ENCODE results near the gene EIF3D. TPM values are rescaled to one million over a fixed set of nuclear protein-coding genes. Genes with fewer than 3 reads are reported as not detected.

Gene EIF3D
- total RNA-seq, 1 donor from 2014 or later = 150 TPM

DNA sequence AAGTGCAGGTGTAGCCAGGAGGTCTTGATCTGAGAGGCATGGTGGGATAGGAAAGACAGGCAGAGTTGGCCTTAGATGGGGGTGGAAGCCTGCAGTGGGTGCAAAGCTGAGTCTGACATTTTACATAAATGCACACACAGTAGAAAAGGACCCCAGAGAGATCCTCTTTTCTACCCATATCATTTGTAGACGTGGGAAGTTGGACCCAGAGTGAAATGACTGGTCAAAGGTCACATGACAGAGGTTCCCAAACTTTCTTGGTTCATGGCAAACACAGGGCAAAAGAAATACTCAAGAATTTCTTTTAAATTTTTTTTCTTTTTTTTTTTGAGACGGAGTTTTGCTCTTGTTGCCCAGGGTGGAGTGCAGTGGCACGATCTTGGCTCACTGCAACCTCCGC is 16.0 kb downstream of the EIF3D start:
- no peak overlapping the region for H3K4me3 Mint-ChIP-seq (ENCODE audit: unreplicated experiment)
- H3K27me3 Mint-ChIP-seq (ENCODE audit: unreplicated experiment) = no peaks in the 10 kb centered on the region
- TF ChIP-seq, protein P1, sequence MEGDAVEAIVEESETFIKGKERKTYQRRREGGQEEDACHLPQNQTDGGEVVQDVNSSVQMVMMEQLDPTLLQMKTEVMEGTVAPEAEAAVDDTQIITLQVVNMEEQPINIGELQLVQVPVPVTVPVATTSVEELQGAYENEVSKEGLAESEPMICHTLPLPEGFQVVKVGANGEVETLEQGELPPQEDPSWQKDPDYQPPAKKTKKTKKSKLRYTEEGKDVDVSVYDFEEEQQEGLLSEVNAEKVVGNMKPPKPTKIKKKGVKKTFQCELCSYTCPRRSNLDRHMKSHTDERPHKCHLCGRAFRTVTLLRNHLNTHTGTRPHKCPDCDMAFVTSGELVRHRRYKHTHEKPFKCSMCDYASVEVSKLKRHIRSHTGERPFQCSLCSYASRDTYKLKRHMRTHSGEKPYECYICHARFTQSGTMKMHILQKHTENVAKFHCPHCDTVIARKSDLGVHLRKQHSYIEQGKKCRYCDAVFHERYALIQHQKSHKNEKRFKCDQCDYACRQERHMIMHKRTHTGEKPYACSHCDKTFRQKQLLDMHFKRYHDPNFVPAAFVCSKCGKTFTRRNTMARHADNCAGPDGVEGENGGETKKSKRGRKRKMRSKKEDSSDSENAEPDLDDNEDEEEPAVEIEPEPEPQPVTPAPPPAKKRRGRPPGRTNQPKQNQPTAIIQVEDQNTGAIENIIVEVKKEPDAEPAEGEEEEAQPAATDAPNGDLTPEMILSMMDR (IDR thresholded peaks at IDR 0.05) = no peak
- H3K9me3 Mint-ChIP-seq (ENCODE audit: unreplicated experiment) = no peaks in the 10 kb centered on the region
- no peak overlapping the region for H3K27ac Mint-ChIP-seq (ENCODE audit: unreplicated experiment)
- H3K36me3 Mint-ChIP-seq (ENCODE audit: unreplicated experiment) = peaks cover 55% of the 10 kb centered on the region
- no peaks in the 10 kb centered on the region for H3K4me1 Mint-ChIP-seq (ENCODE audit: unreplicated experiment)
- no peak for DNase-seq (ENCODE audit: extremely low spot score, unreplicated experiment)

DNA sequence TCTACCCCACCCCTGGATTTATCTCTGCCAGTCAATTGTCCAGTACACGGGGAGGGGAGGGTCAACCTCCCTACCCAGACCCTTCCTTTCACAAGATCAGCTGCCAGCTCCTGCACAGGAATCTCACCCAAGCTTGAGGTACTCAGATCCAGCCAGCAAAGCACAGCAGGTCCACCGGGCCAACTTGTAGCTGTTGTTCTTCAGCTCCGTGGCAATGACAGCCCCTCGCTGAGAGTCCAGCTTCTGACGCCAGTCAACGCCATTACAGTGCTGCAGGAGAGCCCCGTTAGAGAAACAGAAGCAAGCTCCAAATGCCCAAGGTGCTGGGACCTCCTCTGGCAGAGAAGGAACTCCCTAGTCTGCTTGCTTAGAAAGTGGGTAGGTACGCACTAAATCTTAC is 16.6 kb downstream of the EIF3D start:
- DNase-seq (ENCODE audit: extremely low spot score, unreplicated experiment) = no peak
- no peak overlapping the region for H3K27ac Mint-ChIP-seq (ENCODE audit: unreplicated experiment)
- H3K9me3 Mint-ChIP-seq (ENCODE audit: unreplicated experiment) = no peaks in the 10 kb centered on the region
- peaks cover 4% of the 10 kb centered on the region for H3K4me1 Mint-ChIP-seq (ENCODE audit: unreplicated experiment)
- TF ChIP-seq, protein P1 (IDR thresholded peaks at IDR 0.05) = no peak
- H3K4me3 Mint-ChIP-seq (ENCODE audit: unreplicated experiment) = no peak overlapping the region
- H3K27me3 Mint-ChIP-seq (ENCODE audit: unreplicated experiment) = no peaks in the 10 kb centered on the region
- peaks cover 53% of the 10 kb centered on the region for H3K36me3 Mint-ChIP-seq (ENCODE audit: unreplicated experiment)

DNA sequence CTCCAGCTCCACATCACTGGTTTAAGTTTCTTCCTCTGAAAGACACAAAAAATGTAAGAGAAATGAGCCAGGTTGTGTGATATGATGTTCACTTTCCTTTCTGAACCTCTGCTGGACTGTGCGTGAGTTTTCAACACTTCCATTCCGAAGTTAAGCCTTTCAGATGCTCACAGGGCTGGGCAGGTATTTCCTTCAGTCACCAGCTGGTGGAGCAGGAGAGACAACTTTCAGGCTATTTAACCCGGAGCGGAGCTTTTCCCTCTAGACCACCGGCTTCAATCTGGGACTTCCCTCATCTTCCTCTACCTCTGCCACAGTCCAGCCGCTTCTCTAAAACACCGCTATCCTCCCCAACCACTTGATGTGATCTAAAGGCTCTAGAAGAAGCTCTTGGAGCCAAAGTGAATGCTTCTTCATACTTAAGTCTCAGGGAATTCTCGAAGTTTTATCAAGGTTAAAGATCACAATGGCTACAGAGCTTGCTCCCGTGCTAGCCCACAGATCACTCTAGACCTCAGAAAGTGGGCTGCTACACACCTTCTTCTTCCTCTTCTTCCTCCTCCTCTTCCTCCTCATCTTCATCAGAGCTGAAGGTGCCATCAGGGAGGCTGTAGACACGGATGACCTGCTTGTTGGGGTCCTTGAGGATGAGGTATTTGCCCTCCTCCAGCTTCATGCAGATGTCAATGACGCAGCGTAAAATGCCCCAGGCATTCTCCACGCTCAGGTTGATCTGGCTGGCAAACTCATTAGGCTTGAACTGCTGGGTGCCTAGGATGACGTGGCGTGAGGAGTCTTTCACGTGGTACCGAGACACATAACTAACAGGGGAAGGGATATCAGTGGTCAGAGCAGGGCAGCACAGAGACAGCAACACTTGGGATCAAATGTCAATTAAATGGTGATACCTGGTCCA is 17.7 kb downstream of the EIF3D start:
- Mint-ChIP-seq H3K27ac (ENCODE audit: unreplicated experiment) (peak overlapping the region; percentile 24), H3K4me3 (ENCODE audit: unreplicated experiment) (no peak overlapping the region), H3K27me3 (ENCODE audit: unreplicated experiment) (no peaks in the 10 kb centered on the region), H3K9me3 (ENCODE audit: unreplicated experiment) (no peaks in the 10 kb centered on the region), H3K4me1 (ENCODE audit: unreplicated experiment) (peaks cover 6% of the 10 kb centered on the region), H3K36me3 (ENCODE audit: unreplicated experiment) (peaks cover 43% of the 10 kb centered on the region)
- TF ChIP-seq, protein P1 (IDR thresholded peaks at IDR 0.05) = peak; percentile 65
- DNase-seq (ENCODE audit: extremely low spot score, unreplicated experiment) = no peak

GRCh38 chr22:36510384-36510783 is 18.6 kb downstream of the EIF3D start:
- TF ChIP-seq, protein P1 (IDR thresholded peaks at IDR 0.05) = no peak
- Mint-ChIP-seq H3K4me1 (ENCODE audit: unreplicated experiment) (peaks cover 9% of the 10 kb centered on the region), H3K27me3 (ENCODE audit: unreplicated experiment) (no peaks in the 10 kb centered on the region), H3K36me3 (ENCODE audit: unreplicated experiment) (peaks cover 38% of the 10 kb centered on the region), H3K4me3 (ENCODE audit: unreplicated experiment) (no peak overlapping the region), H3K27ac (ENCODE audit: unreplicated experiment) (peak overlapping the region; percentile 31), H3K9me3 (ENCODE audit: unreplicated experiment) (no peaks in the 10 kb centered on the region)
- no peak for DNase-seq (ENCODE audit: extremely low spot score, unreplicated experiment)

- Mint-ChIP-seq H3K27ac (ENCODE audit: unreplicated experiment) (peak overlapping the region; percentile 11), H3K4me3 (ENCODE audit: unreplicated experiment) (peak overlapping the region; percentile 67), H3K27me3 (ENCODE audit: unreplicated experiment) (no peaks in the 10 kb centered on the region), H3K9me3 (ENCODE audit: unreplicated experiment) (no peaks in the 10 kb centered on the region), H3K36me3 (ENCODE audit: unreplicated experiment) (peaks cover 24% of the 10 kb centered on the region), H3K4me1 (ENCODE audit: unreplicated experiment) (peaks cover 18% of the 10 kb centered on the region)
- DNase-seq (ENCODE audit: extremely low spot score, unreplicated experiment) = no peak
- TF ChIP-seq, protein P1 (IDR thresholded peaks at IDR 0.05) = no peak
These were observed 21.4 kb downstream of the EIF3D start for GRCh38 chr22:36507518-36508010.

All from osteocyte (in vitro differentiated cells).